H1 (cell line): ENCODE measurements around the gene ACADVL. TPM values are rescaled to one million over a fixed set of nuclear protein-coding genes. Genes with fewer than 3 reads are reported as not detected.

Source experiments
- KDM4A ChIP-seq: IDR thresholded peaks from one replicate; pipeline ENCODE4 v1.7.1; 2012; ENCODE audit warnings: low read depth, mild to moderate bottlenecking, moderate library complexity, low read length, inconsistent platforms; ENCODE audit not compliant: severe bottlenecking
- RNF2 ChIP-seq: fragments of 200-900, 300-1000 bp; sonication (generic); IDR thresholded peaks from 2 replicates; pipeline ENCODE4 v1.7.1; 2016; ENCODE audit warnings: borderline replicate concordance, low read depth, mild to moderate bottlenecking, antibody characterized with exemption, low read length; ENCODE audit not compliant: poor library complexity, severe bottlenecking; ENCODE audit errors: missing control alignments
- polyA plus RNA-seq, 7 experiments: library from polyadenylated mRNA; depleted of rRNA in 3 of 7; stranded (reverse) in 5 of 7; unstranded in 2 of 7; fragments of >200 nt in 5 of 7; fragments of 200-250 nt in 2 of 7; gene quantifications; 1 replicate in 5 of 7; 2 replicates in 1 of 7; 4 replicates in 1 of 7; pipeline versions ENCODE4 v1.2.1 to v1.2.3, GENCODE V29; 2011 to 2013; ENCODE audit warnings: missing spikeins in 2 of 7, mixed read lengths in 2 of 7
- total RNA-seq: library from RNA; stranded (reverse); fragmentation: NEBNext Ultra II Directional; extraction: Animal tissue kit (Norgen Biotek cat#: 25700); gene quantifications from 2 replicates; pipeline ENCODE4 v1.2.1, GENCODE V29; 2021

Gene ACADVL
- total and polyA plus RNA-seq, 2 of the 8 experiments (the other 6 are each of a cell fraction or from before 2014, with no cell fraction given): 181 to 231 TPM

DNA sequence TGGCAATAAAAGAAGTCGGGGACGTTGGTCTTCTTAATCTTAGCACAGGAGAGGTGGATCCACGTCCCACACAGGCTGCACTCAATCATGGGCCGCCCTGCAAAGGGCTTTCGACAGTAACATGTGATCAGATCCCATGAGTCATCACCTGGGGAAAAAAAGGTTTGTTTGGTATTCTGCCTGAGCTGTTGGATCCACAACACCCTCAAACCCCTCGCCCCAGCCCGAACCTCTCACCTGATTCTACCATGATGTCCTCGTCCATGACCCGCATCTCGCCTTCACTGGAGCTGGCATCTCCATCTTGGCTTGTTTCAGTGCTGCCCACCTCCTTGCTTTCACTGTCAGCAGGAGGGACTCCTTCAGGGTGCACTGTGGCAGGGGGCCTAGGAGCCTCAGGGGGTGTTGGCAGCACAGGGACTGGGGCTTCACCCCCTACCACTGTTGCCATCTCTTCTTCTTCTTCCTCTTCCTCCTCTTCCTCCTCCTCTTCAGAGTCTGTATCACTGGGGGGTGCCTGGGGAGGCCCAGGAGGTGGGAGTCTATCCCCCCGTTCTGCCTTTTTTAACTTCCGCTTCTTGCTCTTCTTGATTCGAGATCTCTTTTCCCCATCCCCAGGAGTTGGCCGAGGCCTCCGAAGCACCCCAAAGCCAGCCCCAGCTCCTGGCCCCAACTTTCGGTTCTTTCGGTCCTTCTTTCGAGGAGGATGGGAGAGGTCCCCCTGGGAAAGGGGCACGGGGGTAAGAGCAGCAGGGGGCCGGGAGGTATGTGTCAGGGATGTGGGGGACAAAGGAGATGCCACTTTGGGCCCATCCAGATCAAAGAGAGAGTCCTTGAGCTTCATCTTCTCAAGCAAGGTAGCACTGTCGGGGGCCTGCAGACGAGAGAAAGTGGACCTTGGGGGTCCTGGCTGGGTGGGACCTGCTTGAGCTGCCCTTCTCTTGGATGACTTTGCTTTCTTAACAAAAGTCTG is 16.2 kb downstream of the ACADVL start (continued):
- no peak for TF ChIP-seq RNF2
- TF ChIP-seq KDM4A: no peak
